ENCODE data around the gene UFSP1.
"Not testable (repeated sequence)": the region's sequence is repeated elsewhere in the genome, so short reads cannot be mapped to it uniquely, and the experiment has no call there.

- TF ChIP-seq EZH2phosphoT487 (conservative IDR thresholded peaks at IDR 0.05; ENCODE audit: low read length) = not testable (repeated sequence)
- TF ChIP-seq, protein P1, sequence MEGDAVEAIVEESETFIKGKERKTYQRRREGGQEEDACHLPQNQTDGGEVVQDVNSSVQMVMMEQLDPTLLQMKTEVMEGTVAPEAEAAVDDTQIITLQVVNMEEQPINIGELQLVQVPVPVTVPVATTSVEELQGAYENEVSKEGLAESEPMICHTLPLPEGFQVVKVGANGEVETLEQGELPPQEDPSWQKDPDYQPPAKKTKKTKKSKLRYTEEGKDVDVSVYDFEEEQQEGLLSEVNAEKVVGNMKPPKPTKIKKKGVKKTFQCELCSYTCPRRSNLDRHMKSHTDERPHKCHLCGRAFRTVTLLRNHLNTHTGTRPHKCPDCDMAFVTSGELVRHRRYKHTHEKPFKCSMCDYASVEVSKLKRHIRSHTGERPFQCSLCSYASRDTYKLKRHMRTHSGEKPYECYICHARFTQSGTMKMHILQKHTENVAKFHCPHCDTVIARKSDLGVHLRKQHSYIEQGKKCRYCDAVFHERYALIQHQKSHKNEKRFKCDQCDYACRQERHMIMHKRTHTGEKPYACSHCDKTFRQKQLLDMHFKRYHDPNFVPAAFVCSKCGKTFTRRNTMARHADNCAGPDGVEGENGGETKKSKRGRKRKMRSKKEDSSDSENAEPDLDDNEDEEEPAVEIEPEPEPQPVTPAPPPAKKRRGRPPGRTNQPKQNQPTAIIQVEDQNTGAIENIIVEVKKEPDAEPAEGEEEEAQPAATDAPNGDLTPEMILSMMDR (IDR thresholded peaks at IDR 0.05; ENCODE audit: insufficient read depth, low read length, poor library complexity, severe bottlenecking) = not testable (repeated sequence)
These were observed 34.1 kb upstream of the UFSP1 start for GRCh38 chr7:100923616-100924015.

Measured in SU-DHL-6 (cell line).